NCI-H345 (cell line): Measurements from ENCODE around the gene RPTOR.
"Not testable (repeated sequence)": the region's sequence is repeated elsewhere in the genome, so short reads cannot be mapped to it uniquely, and the experiment has no call there.

Experiments
- DNase-seq: peaks from one replicate; lab custom pipeline; 2025; lab: John Stamatoyannopoulos, UW

The RPTOR gene

DNA sequence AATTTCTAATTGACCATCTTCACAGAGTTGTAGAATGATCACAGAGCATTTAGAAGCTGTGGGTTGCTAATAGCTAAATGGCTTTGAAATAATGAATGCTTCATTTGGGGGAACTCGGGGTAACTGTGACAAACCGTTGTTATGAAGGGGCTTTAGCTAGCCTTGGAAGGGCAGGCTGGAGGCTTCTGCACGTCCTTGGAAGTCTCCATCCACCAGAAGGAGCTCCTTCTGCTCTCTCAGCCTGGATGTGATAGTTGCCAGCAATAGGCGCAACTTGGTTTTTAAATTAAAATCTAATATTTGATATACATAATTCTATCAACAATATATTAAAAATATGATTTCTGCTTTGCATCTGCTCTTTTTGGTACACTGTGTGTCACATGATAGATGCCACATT lies 200.5 kb downstream of the RPTOR start:
- no peak for DNase-seq

DNA sequence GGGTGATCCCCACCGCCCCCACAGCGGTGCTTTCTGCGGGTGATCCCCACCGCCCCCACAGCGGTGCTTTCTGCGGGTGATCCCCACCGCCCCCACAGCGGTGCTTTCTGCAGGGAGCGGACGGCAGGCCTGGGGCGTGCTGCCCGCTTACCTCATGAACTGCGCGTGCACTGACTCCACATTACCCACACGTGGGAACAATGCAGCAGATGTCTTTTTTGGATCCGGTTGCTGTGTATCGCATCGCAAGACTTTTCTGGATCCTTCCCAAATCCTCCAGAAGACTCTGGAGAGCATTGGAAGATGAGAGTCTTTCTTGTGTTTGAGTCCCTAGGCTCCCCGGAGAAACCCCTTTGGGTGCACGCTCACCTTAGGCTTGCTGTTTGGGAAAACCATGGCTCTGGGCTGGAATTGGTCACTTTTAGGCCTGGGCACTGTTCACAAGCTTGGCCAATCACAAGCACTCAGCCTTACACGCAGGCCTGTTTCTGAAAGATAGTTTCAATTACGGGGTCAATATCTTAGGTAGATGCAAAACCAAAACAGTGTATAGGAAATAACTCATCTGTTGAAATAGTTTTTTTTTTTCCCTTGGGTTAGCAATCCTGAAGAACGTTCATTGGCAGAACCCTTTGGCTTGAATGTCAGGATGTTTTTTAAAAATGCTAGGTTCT lies 201.8 kb downstream of the RPTOR start:
- DNase-seq: no peak

DNA sequence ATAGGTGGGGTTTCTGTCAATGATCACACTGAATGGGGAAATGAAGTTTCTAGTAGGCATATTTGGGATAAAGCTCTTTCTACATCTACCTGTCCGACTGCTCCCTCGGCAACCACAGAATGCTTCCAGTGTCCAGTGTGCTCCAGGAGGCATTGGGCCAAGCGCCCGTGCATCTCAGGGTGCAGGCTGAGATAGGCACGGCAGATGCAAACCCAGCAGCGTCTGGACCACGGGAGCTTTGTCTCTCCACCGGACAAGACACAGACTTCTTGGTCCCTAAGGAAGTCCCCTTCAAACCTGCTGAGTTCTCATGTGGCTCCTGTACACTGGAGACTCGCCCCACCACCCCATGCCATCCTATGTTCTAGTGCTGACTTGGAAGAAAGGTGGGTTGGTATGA lies 202.8 kb downstream of the RPTOR start:
- DNase-seq: no peak

GRCh38 chr17:80749611-80750010 lies 205.0 kb downstream of the RPTOR start:
- no peak for DNase-seq

DNA sequence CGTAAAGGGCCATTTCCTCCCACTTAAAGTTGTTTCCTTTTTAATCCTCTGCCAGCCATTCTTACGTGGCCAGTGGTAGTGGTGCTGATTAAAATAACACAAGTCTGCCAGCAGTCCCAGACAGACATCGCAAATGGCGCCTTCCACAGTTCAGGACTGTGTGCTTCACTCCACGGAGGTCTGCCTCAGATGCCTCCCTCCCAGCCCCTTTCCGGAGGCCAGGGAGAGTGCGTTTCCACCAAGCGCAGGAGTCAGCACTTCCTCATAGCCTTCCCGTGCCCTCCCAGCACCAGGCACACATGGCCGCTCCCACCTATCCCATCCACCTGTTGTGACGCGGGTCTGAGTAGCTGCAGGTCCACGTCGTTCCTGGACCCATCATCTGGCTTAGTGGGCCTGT lies 205.6 kb downstream of the RPTOR start:
- DNase-seq: no peak

GRCh38 chr17:80751070-80751945 lies 206.7 kb downstream of the RPTOR start:
- DNase-seq: no peak

- DNase-seq: no peak
These were observed 207.4 kb downstream of the RPTOR start for GRCh38 chr17:80751946-80752581.

DNA sequence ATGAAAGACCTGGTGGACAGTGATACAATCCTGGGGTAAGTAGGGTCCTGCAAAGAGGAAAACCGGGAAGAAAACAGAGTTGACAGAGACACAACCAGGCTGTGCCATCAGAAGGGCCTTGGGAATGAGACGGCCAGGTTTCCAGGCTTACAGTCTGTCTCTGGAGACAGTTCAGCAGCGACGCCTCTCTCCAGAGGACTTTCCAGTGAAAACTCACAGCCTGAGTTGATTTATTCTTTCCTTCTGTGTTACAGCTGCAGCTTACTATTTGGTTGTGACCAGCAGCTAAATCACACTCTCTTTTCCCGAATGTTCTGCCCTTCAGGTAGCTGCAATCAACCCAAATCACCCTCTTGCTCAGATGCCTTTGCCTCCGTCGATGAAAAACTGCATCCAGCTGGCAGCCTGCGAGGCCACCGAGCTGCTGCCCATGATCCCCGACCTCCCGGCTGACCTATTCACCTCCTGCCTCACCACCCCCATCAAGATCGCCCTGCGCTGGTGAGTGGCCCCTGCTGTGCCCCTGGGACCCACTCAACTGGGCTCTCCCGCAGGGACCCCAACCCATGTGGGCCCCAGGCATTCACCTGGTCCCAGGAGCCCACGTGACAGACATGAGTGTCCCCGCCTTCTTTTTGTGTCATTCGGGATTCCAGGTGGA lies 209.2 kb downstream of the RPTOR start:
- DNase-seq: no peak

GRCh38 chr17:80754846-80755245 lies 210.2 kb downstream of the RPTOR start:
- DNase-seq: no peak

DNA sequence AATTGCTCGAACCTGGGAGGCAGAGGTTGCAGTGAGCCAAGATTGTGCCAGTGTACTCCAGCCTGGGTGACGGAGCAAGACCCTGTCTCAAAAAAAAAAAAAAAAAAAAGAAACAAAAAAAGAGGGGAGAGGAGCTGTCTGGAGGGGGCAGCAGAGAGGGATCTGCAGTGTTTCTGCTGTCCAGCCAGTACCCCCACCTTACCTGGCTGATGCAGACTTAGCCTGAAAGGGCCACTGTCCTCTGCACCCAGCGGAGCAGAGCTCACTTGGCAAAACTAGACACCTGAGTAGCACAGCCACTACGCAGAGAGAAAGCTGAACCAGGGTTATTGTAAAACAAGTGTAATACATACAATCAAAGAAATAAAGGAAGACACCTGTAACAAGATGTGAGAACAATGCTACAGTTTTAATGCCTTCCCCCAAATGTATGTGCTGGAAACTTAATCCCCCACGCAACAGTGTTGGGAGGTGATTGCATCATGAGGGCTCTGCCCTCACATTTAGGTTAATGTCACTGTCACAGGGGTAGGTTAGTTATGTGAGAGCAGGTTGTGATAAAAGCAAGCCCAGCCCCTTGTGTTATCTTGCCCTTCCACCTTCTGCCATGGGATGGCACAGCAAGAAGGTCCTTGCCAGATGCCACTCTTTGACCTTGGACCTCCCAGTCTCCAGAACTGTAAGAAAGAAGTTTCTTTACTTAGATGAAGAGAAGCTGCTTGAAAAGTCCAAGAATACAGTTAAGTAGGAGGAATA lies 211.2 kb downstream of the RPTOR start:
- DNase-seq: no peak

GRCh38 chr17:80758481-80759376 lies 214.1 kb downstream of the RPTOR start:
- no peak for DNase-seq

GRCh38 chr17:80759377-80759673 lies 214.7 kb downstream of the RPTOR start:
- DNase-seq: no peak

DNA sequence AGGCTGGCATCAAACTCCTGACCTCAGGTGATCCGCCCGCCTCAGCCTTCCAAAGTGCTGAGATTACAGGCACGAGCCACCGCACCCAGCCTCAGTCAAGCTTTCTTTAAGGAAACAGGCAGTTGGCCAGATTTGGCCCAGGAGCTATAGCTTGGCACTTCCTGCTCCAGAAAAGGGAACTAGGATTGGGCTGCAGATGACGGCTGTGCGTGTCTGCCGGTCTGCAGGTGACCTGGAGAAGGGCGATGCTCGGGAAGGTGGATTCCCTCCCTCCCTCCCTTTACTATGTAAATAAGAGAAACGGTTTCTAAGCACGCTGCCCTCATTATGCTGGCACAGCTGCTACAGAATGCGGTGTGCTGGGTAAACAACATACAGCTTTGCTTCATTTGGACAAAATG lies 215.9 kb downstream of the RPTOR start:
- peak; percentile 97 for DNase-seq

DNA sequence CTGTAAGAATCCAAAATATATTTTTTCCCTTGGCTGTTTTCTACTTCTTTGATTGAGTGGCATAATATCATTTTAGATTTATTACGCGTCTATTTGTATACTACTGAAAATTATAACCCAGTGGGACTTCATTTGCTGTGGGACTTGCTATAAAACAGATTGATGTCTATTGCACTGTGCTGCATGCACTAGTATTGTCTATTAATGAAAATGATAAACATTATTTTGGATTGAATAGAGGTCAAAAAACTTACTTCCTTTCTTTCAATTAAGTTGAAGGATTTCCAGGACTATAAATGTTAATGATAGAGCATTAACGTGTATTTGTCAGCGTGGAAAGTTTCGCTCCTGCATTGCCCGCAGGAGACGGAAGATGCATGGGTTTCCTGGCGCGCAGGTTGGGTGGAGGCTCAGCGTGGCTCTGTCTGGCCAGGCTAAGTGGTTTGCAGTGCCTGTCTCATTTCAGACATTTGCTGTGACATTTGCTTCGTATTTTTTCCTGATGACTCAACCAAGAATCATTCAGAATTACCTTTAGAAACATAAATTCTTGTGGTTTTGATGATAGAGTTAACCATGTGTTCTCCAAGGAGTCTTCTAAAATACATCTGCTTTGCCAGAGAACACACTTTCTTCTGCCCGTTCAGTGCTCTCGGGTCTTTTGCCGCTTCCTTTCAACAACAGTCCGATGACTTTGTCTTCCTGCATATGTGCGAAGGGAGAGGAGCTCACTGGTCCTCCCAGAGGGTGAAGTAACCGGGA lies 216.7 kb downstream of the RPTOR start:
- DNase-seq: peak; percentile 77

GRCh38 chr17:80762076-80762475 lies 217.4 kb downstream of the RPTOR start:
- peak; percentile 57 for DNase-seq

DNA sequence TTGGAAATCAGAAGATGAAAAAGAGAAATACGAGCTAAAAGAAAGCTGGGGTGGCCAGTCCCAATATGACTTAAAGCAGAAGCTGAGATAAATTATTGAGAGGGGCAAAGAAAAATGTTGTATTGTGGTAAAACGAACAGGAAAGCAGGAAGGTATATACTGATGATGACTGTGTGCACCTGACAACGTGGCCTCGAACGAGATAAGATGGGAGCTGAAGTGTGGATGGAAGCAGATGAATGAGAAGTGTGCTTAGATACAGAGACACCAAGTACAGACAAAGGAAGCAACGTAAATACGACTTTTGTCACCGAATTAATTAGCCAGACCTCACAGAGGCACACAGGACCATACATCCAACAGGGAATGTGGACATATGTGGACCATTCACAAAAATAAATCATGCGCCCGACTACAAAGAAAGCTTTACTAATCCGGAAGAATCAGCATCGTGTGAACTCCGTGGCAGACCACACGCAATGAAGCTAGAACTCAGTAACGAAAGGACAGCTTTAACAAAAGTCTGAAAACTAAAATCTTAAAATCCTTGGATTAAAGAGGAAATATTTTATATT lies 218.7 kb downstream of the RPTOR start:
- DNase-seq: peak; percentile 24

GRCh38 chr17:80764627-80765145 lies 220.0 kb downstream of the RPTOR start:
- DNase-seq: not testable (repeated sequence)

DNA sequence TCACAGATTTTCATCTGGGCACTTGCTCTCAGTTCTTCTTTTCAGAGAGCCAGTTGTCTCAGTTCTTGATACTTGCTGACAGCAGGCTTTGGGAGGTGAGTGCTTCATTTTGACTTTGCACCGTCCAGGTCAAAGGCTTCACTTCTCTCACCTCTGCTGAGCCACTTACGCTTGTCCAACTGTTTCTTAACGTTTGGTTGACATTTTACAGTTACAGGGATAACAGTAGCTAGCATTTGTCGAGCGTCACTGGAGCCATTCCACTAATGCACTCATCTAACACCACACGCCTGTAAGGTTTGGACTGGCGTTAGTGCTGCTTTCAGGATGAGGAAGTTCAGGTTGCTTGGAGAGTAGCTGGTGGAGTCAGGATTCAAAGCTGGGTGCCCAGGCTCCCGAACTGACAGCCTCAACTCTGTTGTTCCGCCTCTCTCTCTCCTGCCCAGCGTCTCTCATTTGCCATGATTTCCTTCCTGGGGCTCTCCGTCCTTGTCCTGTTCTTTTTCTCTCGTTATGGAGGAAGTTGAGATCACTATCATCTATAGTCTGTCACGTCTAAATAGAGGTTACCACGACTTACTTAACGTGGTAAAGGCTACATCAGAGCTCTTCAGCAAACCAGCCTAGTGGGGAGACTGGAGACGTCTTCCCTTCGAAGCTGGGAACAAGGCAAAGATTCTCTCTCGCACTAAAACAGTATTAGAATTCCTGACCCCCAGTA lies 220.8 kb downstream of the RPTOR start:
- DNase-seq: no peak
